HepG2 (cell line): ENCODE measurements around the gene AASS. TPM values are rescaled to one million over a fixed set of nuclear protein-coding genes. Genes with fewer than 3 reads are reported as not detected.

Experiments
- ATAC-seq: fragments of 200-7000 bp; cut with Tn5 transposase; 3 replicates; pipeline ENCODE4 v1.9.1; 2020; ENCODE audit warnings: mild to moderate bottlenecking, moderate library complexity
- Bru-seq: library from RNA; stranded (reverse); fragments of 400-500 nt; gene quantifications from one replicate; lab custom pipeline; 2021; lab: Mats Ljungman, UMichigan
- BruChase-seq, 2 experiments: library from RNA; stranded (reverse); fragments of 400-500 nt; gene quantifications; one replicate each; lab custom pipeline; 2021; lab: Mats Ljungman, UMichigan
- BruUV-seq: library from RNA; stranded (reverse); fragments of 400-500 nt; replicated peaks from 2 replicates; lab custom pipeline; 2021; lab: Mats Ljungman, UMichigan
- CTCF ChIA-PET: fragments of 300-600 bp; formaldehyde crosslinking; extraction: SDS; loops from one replicate; lab custom pipeline; 2021; ENCODE audit warnings: low total read pairs, inconsistent platforms, low intra/inter-chr PET ratio; lab: Yijun Ruan, JAX
- POLR2A ChIA-PET: fragments of 350-600 bp; sonication (Branson Sonifier 250); formaldehyde crosslinking; loops from one replicate; lab custom pipeline; 2020; ENCODE audit warnings: antibody characterized with exemption, inconsistent platforms; lab: Yijun Ruan, JAX
- DNase-seq: peaks from one replicate; pipeline ENCODE4 v3.0.0-alpha.2; 2015; ENCODE audit warnings: low spot score
- FAIRE-seq: peaks from 3 replicates; lab custom pipeline; 2011; peaks lifted over from hg19 to GRCh38; lab: Jason Lieb, UNC
- H2AFZ ChIP-seq: one replicate; pipeline ENCODE4 v1.6.1; 2011; ENCODE audit warnings: low read length, inconsistent platforms
- H3K27ac ChIP-seq: fragments of 300-600 bp; 3 replicates; pipeline ENCODE4 v1.8.0; 2011; ENCODE audit warnings: mixed run types, mild to moderate bottlenecking, mixed read lengths, low read length, inconsistent platforms; ENCODE audit not compliant: insufficient read depth; ENCODE audit errors: extremely low read length
- H3K27me3 ChIP-seq, 2 experiments: fragments of 200-600 bp in 1 of 2; 2 replicates in 1 of 2; 3 replicates in 1 of 2; pipeline versions ENCODE4 v1.6.0 to v1.8.0; 2011; ENCODE audit warnings: low read length in 2 of 2, mild to moderate bottlenecking in 2 of 2, moderate library complexity in 2 of 2, inconsistent platforms in 1 of 2; ENCODE audit not compliant: insufficient read depth in 2 of 2, control insufficient read depth in 1 of 2
- H3K36me3 ChIP-seq, 2 experiments: fragments of 200-600 bp in 1 of 2; replicated peaks in 1 of 2; 2 replicates in 1 of 2; 3 replicates in 1 of 2; pipeline versions ENCODE4 v1.5.1 to v1.8.0; 2011; ENCODE audit warnings: low read length in 2 of 2, inconsistent platforms in 1 of 2; ENCODE audit not compliant: insufficient read depth in 2 of 2, control insufficient read depth in 1 of 2
- H3K4me1 ChIP-seq: 2 replicates; pipeline ENCODE4 v1.5.1; 2012; ENCODE audit warnings: low read length, inconsistent platforms; ENCODE audit not compliant: insufficient read depth
- H3K4me2 ChIP-seq: 2 replicates; pipeline ENCODE4 v1.6.0; 2011; ENCODE audit warnings: low read depth, low read length, inconsistent platforms
- H3K4me3 ChIP-seq, 3 experiments: fragments of 200-600 bp in 1 of 3; sonication (generic), shearing (Covaris generic) in 1 of 3; replicated peaks in 1 of 3; 2 replicates each; pipeline ENCODE4 v1.5.1; 2011 to 2016; ENCODE audit warnings: low read length in 3 of 3, inconsistent platforms in 2 of 3, low read depth in 2 of 3, mild to moderate bottlenecking in 2 of 3, control low read depth in 1 of 3, mixed read lengths in 1 of 3; ENCODE audit not compliant: insufficient read depth in 1 of 3
- H3K79me2 ChIP-seq: one replicate; pipeline ENCODE4 v1.6.1; 2011; ENCODE audit warnings: low read length, inconsistent platforms; ENCODE audit not compliant: insufficient read depth
- H3K9ac ChIP-seq: 2 replicates; pipeline ENCODE4 v1.6.0; 2011; ENCODE audit warnings: mild to moderate bottlenecking, low read depth, low read length, inconsistent platforms; ENCODE audit not compliant: insufficient read depth
- H3K9me3 ChIP-seq: 2 replicates; pipeline ENCODE4 v1.5.1; 2012; ENCODE audit warnings: mild to moderate bottlenecking, low read length
- H4K20me1 ChIP-seq: 2 replicates; pipeline ENCODE4 v1.6.0; 2011; ENCODE audit warnings: inconsistent platforms, mild to moderate bottlenecking, low read length, moderate library complexity; ENCODE audit not compliant: insufficient read depth
- AGO2 ChIP-seq: fragments of 200-400 bp; formaldehyde crosslinking; optimal IDR thresholded peaks from 2 replicates; pipeline ENCODE3; 2017; ENCODE audit warnings: mild to moderate bottlenecking, low read depth, low read length, moderate library complexity
- GABPB1 ChIP-seq: IDR thresholded peaks from 2 replicates; pipeline ENCODE4 v1.6.1; 2016; ENCODE audit warnings: mild to moderate bottlenecking, missing genetic modification reagents, moderate library complexity, missing compliant biosample characterization
- IKZF4 ChIP-seq: sonication (generic); formaldehyde crosslinking; IDR thresholded peaks from 2 replicates; pipeline ENCODE4 v1.5.1; 2020; ENCODE audit warnings: borderline replicate concordance, mild to moderate bottlenecking, low read depth, missing genetic modification reagents; ENCODE audit errors: not compliant biosample characterization
- JARID2 ChIP-seq: sonication (generic); formaldehyde crosslinking; IDR thresholded peaks from 2 replicates; pipeline ENCODE4 v1.8.1; 2023; ENCODE audit warnings: missing genetic modification reagents, inconsistent platforms; ENCODE audit not compliant: insufficient replicate concordance
- KLF16 ChIP-seq, 2 experiments: sonication (generic) in 1 of 2; formaldehyde crosslinking in 1 of 2; IDR thresholded peaks; 2 replicates each; pipeline versions ENCODE4 v1.6.1 to v1.8.0; 2016 to 2023; ENCODE audit warnings: missing genetic modification reagents in 2 of 2, missing compliant biosample characterization in 1 of 2
- KMT2B ChIP-seq: IDR thresholded peaks from 2 replicates; pipeline ENCODE4 v1.6.1; 2016; ENCODE audit warnings: missing genetic modification reagents, missing compliant biosample characterization
- PLSCR1 ChIP-seq: sonication (generic); formaldehyde crosslinking; IDR thresholded peaks from 2 replicates; pipeline ENCODE4 v1.5.0; 2020; ENCODE audit warnings: missing genetic modification reagents, mild to moderate bottlenecking, borderline replicate concordance
- POLR2A ChIP-seq, 2 experiments: IDR thresholded peaks; 2 replicates each; pipeline ENCODE4 v1.6.1; 2011; ENCODE audit warnings: low read depth in 2 of 2, low read length in 2 of 2, mild to moderate bottlenecking in 1 of 2, moderate library complexity in 1 of 2; ENCODE audit not compliant: insufficient read depth in 1 of 2
- PREB ChIP-seq: sonication (generic); formaldehyde crosslinking; IDR thresholded peaks from 2 replicates; pipeline ENCODE4 v1.4.0; 2020; ENCODE audit warnings: missing genetic modification reagents
- SSRP1 ChIP-seq: IDR thresholded peaks from 2 replicates; pipeline ENCODE4 v1.6.1; 2016; ENCODE audit warnings: control low read depth
- ZNF296 ChIP-seq: sonication (generic); formaldehyde crosslinking; conservative IDR thresholded peaks from 2 replicates; pipeline ENCODE4 v1.5.0; 2020; ENCODE audit warnings: mild to moderate bottlenecking, missing genetic modification reagents
- ZNF350 ChIP-seq: sonication (generic); formaldehyde crosslinking; IDR thresholded peaks from 2 replicates; pipeline ENCODE4 v1.4.0; 2020; ENCODE audit warnings: mild to moderate bottlenecking, low read depth, missing genetic modification reagents, borderline replicate concordance
- ZNF883 ChIP-seq: sonication (generic); formaldehyde crosslinking; IDR thresholded peaks from 2 replicates; pipeline ENCODE4 v1.5.1; 2020; ENCODE audit warnings: mild to moderate bottlenecking, missing genetic modification reagents; ENCODE audit errors: not compliant biosample characterization
- WGBS: methylation state at CpG from one replicate; pipeline ENCODE4 v1.1.6; 2017; ENCODE audit warnings: low lambda C conversion rate; 5-methylcytosine and 5-hydroxymethylcytosine counted together
- in situ Hi-C: cut with HindIII; loops from 2 replicates; pipeline ENCODE4 v1.10.0; 2017; ENCODE audit warnings: low pct_unique_long_range_greater_than_20kb; ENCODE audit not compliant: extremely low pct_ligation_motif_present
- intact Hi-C: fragments of 100-400 bp; cut with micrococcal nuclease; formaldehyde crosslinking; loops from one replicate; pipeline ENCODE4 v1.10.0; 2022; ENCODE audit not compliant: unreplicated experiment
- long read RNA-seq, 2 experiments: library from RNA in 1 of 2; library from polyadenylated mRNA in 1 of 2; stranded (forward) in 1 of 2; unstranded in 1 of 2; transcript quantifications; one replicate each; pipeline ENCODE4 v2.0.0, GENCODE V29; 2019 to 2022
- polyA minus RNA-seq, 3 experiments: library from RNA; depleted of rRNA, polyadenylated mRNA; stranded (reverse); fragments of >200 nt; gene quantifications; 2 replicates each; pipeline ENCODE4 v1.2.3, GENCODE V29; 2011; ENCODE audit warnings: low replicate concordance in 1 of 3
- polyA plus RNA-seq, 8 experiments: library from polyadenylated mRNA; depleted of rRNA in 3 of 8; stranded (reverse) in 7 of 8; unstranded in 1 of 8; fragments of >200 nt; fragmentation: Illumina TruSeq in 4 of 8; extraction: Trizol in 4 of 8; gene quantifications; 2 replicates each; pipeline versions ENCODE4 v1.2.1 to v1.2.3, GENCODE V29; 2011 to 2016; ENCODE audit warnings: low read depth in 4 of 8, missing spikeins in 1 of 8, mixed read lengths in 1 of 8; ENCODE audit not compliant: insufficient read depth in 1 of 8
- total RNA-seq, 5 experiments: library from RNA; depleted of rRNA; stranded (reverse); fragments of >200 nt; fragmentation: Illumina TruSeq; extraction: Trizol; gene quantifications; 2 replicates each; pipeline ENCODE4 v1.2.3, GENCODE V29; 2016; ENCODE audit warnings: low read depth in 1 of 5

Gene AASS
- total RNA-seq (2016; rRNA removed; fragmentation: Illumina TruSeq; extraction: Trizol) (12.0 and 43.9 TPM in 2 replicates), polyA plus RNA-seq (2011; rRNA removed) (9.5 and 11.6 TPM in 2 replicates), polyA minus RNA-seq (2011; rRNA and poly(A)+ RNA removed; ENCODE audit: low replicate concordance) (0.87 and 20.5 TPM in 2 replicates), Bru-seq, nascent RNA (percentile 77 among the genes with signal in this experiment), BruChase-seq, experiment 1, labeled RNA remaining after a 6-hour chase (percentile 77 among the genes with signal in this experiment), BruChase-seq, experiment 2, labeled RNA remaining after a 2-hour chase (percentile 77 among the genes with signal in this experiment)
- 27.7 and 30.4 TPM in 2 replicates for total RNA-seq (2016; cell fraction: cytosol; rRNA removed; fragmentation: Illumina TruSeq; extraction: Trizol; ENCODE audit: low read depth)
- total RNA-seq (2016; cell fraction: insoluble cytoplasmic fraction; rRNA removed; fragmentation: Illumina TruSeq; extraction: Trizol), result 11.2 and 43.2 TPM in 2 replicates
- 17.8 and 20.6 TPM in 2 replicates for total RNA-seq (2016; cell fraction: membrane; rRNA removed; fragmentation: Illumina TruSeq; extraction: Trizol)
- total RNA-seq (2016; cell fraction: nucleus; rRNA removed; fragmentation: Illumina TruSeq; extraction: Trizol), result 48.1 and 53.7 TPM in 2 replicates
- polyA plus RNA-seq (2011; cell fraction: cytosol; rRNA removed), result 3.1 and 3.6 TPM in 2 replicates
- polyA plus RNA-seq (2011; cell fraction: nucleus; rRNA removed), result 30.1 and 33.2 TPM in 2 replicates
- polyA plus RNA-seq (2012), result 8.8 and 11.8 TPM in 2 replicates
- 0.38 and 0.49 TPM in 2 replicates for polyA plus RNA-seq (2016; cell fraction: cytosol; fragmentation: Illumina TruSeq; extraction: Trizol; ENCODE audit: low read depth)
- polyA plus RNA-seq (2016; cell fraction: insoluble cytoplasmic fraction; fragmentation: Illumina TruSeq; extraction: Trizol; ENCODE audit: low read depth), result 4.7 and 5.3 TPM in 2 replicates
- polyA plus RNA-seq (2016; cell fraction: membrane; fragmentation: Illumina TruSeq; extraction: Trizol; ENCODE audit: low read depth), result 0.69 and 1.1 TPM in 2 replicates
- polyA plus RNA-seq (2016; cell fraction: nucleus; fragmentation: Illumina TruSeq; extraction: Trizol; ENCODE audit: insufficient read depth, low read depth), result 48.2 and 49.9 TPM in 2 replicates
- 14.5 and 15.7 TPM in 2 replicates for polyA minus RNA-seq (2011; cell fraction: cytosol; rRNA and poly(A)+ RNA removed)
- 56.7 and 61.8 TPM in 2 replicates for polyA minus RNA-seq (2011; cell fraction: nucleus; rRNA and poly(A)+ RNA removed)
- long read RNA-seq, experiment 1, partial matches to known transcripts, result 2 of 5 reads
- long read RNA-seq, experiment 1, other reads (novel, unspliced or antisense), result 1 of 5 reads
- long read RNA-seq, experiment 2, partial matches to known transcripts, result 2 of 5 reads
- long read RNA-seq, experiment 2, other reads (novel, unspliced or antisense), result 2 of 5 reads

GRCh38 chr7:122143751-122144711, at the start of gene AASS:
TSS of gene AASS (minus strand) at chr7:122144249. CDS start at chr7:122133726, 10,523 bp downstream.
- ChIA-PET POLR2A (no interaction called here), CTCF (interaction anchor here (0.6 kb wide), 1 partner anchor 385 kb away, joined by 3 read pairs; no protein-coding TSS in a partner anchor)
- Histone ChIP-seq H3K36me3 (no peaks in the 10 kb centered on the region), H3K9ac (peak within 1 kb of the TSS; percentile 80), H3K27ac (peak within 1 kb of the TSS; percentile 72), H3K4me2 (peak within 1 kb of the TSS; percentile 88), H3K4me3 (peak within 1 kb of the TSS; percentile 88 to 90 (median 89)), H3K9me3 (no peaks in the 10 kb centered on the region), H4K20me1 (no peaks in the 10 kb centered on the region; the same call in 1 of the 2 replicates), H3K27me3 (no peaks in the 10 kb centered on the region; a peak in 1 of 5 replicates), H2AFZ (peak within 1 kb of the TSS; percentile 73), H3K4me1 (peaks cover 18% of the 10 kb centered on the region), H3K79me2 (peaks cover 16% of the 10 kb centered on the region)
- TSS peak; percentile 74 for BruUV-seq
- in situ Hi-C loops (no loop called here), intact Hi-C loops (no loop called here)
- FAIRE-seq (peak; percentile 91), DNase-seq (peak; percentile 93), ATAC-seq (peak; percentile 95)
- under 1% methylated on average over 38 of the region's 69 CpGs for WGBS
- TF ChIP-seq ZNF350 (CRISPR knock-in tag) (peak; percentile 51; the same call in 1 of the 2 replicates), POLR2A (IDR thresholded peaks at IDR 0.05; ENCODE audit: insufficient read depth in 1 of 2, low read depth in 2 of 2, low read length in 2 of 2) (peak in 1 of 2 experiments; percentile 43; a peak in 1 of 4 replicates), KMT2B (CRISPR knock-in tag) (peak; percentile 70), IKZF4 (CRISPR knock-in tag) (peak; percentile 48), JARID2 (peak; percentile 37), SSRP1 (CRISPR knock-in tag) (no peak), GABPB1 (peak; percentile 67; the same call in 1 of the 2 replicates), KLF16 (CRISPR knock-in tag; IDR thresholded peaks at IDR 0.05) (0 out of 4 replicates have a peak, but pooled peaks of 1 of the 2 experiments have one; percentile 46), ZNF296 (no peak), PLSCR1 (CRISPR knock-in tag) (no peak), PREB (CRISPR knock-in tag) (no peak), ZNF883 (no peak), AGO2 (peak; percentile 31)
